ENCODE measurements around the gene SPATA2L.
A peak's percentile ranks its signal among the peaks of the same experiment; 100 is the strongest.

SPATA2L gene

GRCh38 chr16:89727406-89728120 lies 26.1 kb upstream of the SPATA2L start:
- no peak for DNase-seq (ENCODE audit: low read depth in 2 of 2)

DNA sequence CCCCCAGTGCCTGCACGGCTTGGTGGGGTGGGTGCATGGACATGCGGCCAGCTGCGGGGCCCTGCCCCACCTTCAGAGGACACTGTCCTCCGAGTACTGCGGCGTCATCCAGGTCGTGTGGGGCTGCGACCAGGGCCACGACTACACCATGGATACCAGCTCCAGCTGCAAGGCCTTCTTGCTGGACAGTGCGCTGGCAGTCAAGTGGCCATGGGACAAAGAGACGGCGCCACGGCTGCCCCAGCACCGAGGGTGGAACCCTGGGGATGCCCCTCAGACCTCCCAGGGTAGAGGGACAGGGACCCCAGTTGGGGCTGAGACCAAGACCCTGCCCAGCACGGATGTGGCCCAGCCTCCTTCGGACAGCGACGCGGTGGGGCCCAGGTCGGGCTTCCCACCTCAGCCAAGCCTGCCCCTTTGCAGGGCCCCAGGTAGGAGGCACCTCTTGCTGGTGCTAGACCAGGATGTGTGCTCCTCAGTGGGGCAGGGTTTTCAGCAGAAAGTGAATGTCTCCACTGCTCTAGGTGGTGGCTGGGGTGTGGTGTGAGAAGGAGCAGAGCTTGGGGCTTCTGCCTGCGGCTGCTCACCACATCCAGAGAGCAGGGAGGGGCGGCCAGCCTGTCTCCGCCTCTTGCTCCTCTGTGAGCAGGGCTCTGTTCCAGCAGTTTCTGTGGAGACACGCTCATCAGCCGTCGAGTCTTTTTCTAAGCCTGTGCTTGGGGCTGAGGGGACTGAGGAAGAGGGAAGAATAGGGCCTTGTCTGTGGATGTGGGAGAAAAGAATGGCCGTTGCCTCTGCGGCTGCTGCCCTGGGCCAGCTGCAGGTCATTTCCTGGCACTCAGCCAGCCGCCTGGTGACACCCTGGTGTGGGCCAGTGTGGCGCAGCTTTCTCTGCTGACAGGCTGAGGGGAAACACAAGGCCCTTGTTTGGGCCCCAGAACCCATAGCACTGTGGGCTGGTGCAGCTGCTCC lies 22.1 kb upstream of the SPATA2L start:
- peak; percentile 64 to 65 for DNase-seq (ENCODE audit: low read depth in 2 of 2)

DNA sequence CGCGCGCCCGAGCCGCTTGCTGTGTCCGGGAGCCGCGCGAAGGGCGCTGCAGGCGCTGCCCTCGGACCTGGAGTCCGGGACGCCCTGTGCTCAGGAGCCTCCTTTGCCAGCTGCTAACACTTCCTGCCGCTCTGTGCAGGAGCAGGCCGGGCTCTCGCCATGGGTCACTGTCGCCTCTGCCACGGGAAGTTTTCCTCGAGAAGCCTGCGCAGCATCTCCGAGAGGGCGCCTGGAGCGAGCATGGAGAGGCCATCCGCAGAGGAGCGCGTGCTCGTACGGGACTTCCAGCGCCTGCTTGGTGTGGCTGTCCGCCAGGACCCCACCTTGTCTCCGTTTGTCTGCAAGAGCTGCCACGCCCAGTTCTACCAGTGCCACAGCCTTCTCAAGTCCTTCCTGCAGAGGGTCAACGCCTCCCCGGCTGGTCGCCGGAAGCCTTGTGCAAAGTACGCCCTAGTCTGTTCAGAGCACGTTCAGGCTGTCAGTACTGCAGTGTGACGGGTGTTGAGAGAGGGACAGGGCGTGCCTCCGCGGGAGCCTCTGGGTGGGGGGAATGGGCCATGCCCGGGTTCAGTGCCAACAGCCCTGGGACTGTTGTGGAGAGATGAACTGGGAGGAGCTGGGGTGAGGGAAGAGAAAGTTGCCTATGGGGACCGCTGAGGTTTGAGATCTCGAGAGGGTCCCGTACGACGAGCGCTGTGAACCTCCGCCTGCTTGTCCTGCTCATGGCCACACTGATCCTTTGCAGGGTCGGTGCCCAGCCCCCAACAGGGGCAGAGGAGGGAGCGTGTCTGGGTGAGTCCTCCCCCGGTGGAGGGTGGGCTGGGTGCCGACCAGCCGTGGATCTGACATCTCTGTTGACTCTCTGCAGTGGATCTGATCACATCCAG lies 21.1 kb upstream of the SPATA2L start:
- DNase-seq (ENCODE audit: low read depth in 2 of 2), result peak; percentile 28 to 37

- DNase-seq (ENCODE audit: low read depth in 2 of 2), result peak; percentile 77 to 78
These were observed 20.3 kb upstream of the SPATA2L start for GRCh38 chr16:89721546-89722391.

DNA sequence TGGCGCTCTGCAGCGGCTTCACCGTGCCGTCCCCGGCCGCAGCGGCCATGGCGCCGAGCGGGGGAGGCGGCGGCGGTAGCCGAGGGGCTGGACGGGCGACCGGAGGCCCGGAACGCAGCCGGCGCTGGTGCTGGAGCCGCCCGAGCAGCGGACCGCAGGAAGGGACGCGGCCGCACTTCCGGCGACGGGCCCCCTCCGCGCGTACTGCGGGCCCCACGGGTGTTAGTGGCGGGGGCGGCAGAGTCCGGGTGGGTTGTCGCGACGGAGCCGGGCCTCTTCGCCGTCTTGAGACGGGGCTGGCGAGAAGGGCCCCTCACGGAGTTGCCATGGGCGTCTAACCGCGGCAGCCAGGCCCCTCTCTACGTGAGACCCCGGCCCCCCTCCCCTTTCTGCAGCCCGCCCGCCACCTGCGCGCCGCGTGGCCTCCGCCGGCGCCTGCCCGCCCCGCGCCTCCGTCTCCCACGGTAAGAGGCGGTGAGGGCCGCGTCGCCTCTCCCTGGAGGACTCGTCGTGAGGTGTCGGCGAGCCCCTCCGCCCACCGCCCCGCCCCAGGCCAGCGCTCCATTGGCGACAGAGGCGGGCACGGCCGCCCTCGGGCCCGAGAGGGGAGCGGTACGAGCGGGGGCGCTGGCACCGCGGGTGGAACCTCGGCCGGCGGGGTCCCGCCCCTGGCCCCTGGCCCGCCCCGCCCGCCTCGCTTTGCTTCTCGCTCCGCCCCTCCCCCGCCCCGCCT lies 19.5 kb upstream of the SPATA2L start, which contains the start of the genes VPS9D1 and ZNF276:
TSS of gene VPS9D1 (minus strand) at position 86 of the 733 bp plus-strand sequence. CDS start at position 49, 37 bp downstream.
TSS of gene ZNF276 (plus strand) at position 725 of the 733 bp plus-strand sequence. CDS start 104 bp downstream, outside the sequence.
- DNase-seq (ENCODE audit: low read depth in 2 of 2), result peak; percentile 63 to 74

GRCh38 chr16:89720551-89720812 lies 19.0 kb upstream of the SPATA2L start:
- DNase-seq (ENCODE audit: low read depth in 2 of 2), result no peak

GRCh38 chr16:89717688-89718505 lies 16.4 kb upstream of the SPATA2L start:
- no peak for DNase-seq (ENCODE audit: low read depth in 2 of 2)

GRCh38 chr16:89716916-89717687 lies 15.6 kb upstream of the SPATA2L start:
- DNase-seq (ENCODE audit: low read depth in 2 of 2), result no peak

DNA sequence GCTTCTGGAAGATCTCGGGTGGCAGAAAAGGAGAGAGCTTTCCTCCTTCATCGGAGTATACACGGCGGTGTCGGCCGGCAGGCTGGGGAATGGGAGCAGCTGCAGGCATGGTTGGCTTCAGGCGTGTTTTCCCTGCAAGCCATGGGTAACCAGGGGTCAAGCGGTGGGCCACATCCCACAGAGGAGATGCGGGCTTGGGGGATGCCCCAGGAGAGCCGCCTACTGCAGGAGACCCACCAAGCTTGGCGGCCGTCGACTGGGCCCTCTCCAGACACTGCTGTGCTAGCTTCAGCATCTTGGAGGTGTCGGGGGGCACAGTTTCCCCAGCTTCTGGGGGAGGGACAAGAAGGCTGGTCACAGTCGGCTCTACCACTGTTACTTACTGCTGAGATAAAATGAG lies 15.0 kb upstream of the SPATA2L start:
- no peak for DNase-seq (ENCODE audit: low read depth in 2 of 2)

GRCh38 chr16:89712274-89712781 lies 10.8 kb upstream of the SPATA2L start:
- DNase-seq (ENCODE audit: low read depth in 2 of 2), result no peak

DNA sequence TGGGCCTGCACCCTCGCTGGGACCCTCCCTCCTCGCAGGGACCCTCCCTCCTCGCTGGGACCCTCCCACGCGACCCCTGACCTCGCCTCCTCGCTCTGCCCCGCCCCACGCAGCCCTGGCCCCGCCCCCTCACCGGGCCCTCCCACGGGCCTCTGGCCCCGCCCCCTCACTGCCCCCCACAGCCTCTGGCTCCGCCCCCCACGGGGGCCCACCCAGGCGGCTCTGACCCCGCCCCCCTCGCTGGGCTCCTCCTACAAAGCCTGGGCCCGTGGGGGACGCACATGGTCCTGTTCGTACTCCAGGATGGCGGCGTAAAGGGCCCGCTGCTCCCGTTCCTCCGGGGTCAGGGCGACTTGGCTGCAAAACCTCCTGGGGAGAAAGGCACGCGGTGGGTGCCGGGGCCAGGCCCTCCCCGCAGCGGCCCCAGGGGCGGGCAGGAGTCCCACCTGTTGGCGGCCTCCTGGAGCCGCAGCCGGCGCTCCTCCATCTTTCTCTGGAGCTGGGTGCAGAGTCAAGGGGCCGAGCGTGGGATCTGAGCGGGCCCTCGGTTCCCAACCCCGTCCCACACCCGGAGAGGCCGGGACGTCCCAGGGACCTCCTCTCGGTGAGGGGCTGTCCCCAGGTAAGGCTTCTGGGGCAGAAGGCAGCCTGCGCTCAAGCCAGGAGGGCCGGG lies 10.2 kb upstream of the SPATA2L start:
- peak; percentile 53 to 58 for DNase-seq (ENCODE audit: low read depth in 2 of 2)

DNA sequence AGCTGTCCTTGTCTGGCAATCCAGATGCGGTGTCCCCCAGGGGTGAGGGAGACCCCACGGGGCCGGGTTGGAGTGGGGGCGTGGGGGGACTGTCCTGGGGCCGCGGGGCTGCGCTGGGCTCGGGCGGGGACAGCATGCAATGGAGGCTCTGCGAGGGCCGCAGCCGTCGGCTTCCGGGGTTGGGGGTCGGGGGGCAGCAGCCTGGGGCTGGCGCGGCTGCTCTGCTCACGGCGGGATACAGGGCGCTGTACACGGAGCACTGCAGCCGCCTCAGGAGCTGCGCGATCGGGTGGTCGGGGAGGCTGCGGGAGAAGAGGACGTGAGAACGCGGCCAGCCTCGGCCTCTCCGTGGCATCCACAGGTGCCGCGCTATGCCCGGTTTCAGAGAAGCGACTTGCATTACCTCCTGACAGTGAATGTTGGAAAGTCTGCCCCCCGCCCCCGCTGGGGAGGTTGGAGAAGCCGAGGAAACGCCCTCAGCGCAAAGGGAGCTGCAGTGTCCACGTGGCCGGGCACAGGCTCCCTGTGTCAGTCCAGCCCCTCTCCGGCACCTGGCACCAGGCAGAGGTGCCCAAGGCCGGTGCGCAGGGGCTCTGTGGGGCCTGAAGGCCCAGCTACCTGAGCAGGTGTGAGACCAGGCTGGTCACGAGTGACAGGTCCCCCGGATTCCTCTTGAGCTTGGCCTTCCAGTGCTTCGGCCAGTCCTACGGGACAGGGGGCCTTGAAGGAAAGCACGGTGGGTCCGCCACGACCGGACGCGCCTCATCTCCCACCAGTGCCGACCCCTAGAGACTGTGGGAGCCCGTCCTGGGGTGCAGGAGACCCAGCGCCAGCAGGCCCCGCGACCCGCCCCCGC lies 9.4 kb upstream of the SPATA2L start:
- no peak for DNase-seq (ENCODE audit: low read depth in 2 of 2)

DNA sequence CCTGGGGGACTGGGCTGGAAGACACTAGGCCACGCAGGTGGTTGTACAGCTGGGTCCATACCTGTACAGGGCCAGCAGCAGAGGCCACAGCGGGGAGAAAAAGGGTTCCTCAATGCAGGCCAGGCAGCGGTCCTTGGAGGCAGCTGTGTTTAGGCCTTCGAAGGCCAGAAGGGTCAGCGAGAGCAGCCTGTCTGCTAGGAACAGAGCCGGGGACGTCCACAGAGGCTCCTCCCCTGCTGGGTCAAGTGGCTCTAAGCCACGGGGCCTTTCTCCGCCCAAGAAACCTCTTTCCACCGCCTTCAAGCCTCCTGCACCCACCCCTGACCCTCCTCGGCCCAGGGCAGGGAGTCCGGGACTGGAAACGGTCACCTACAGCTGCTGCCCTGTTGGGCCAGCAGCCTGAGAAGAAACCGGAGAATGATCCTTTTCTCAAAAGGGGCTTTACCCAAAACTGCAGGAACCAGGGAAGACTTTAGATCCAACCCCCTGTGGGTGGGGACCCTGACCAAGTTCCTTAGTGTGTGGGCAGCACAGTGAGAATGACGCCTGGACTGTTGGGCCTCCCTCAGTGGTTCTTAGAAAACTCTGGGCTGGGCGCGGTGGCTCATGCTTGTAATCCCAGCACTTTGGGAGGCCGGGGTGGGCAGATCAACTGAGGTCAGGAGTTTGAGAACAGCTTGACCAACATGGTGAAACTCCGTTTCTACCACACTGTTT lies 8.4 kb upstream of the SPATA2L start:
- DNase-seq (ENCODE audit: low read depth in 2 of 2), result no peak

DNA sequence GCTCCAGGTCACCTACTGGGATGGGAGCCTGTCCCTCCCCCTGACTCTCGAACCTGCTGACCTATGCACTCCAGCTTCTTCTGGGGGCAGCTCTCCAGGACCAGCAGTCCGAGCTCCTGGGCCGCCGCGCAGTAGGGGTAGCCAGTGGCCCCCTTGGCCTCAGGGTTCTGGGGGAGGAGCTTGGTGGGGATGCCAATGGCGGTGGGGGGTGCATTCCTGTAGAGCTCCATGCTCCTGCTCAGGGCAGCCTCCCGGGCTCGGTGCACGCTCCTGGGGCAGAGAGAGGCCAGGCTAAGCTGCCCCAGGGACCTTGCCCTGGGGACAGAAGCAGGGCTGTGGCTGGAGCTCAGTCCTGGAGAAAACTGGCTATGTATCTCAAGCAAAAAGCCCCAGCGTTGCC lies 7.7 kb upstream of the SPATA2L start:
- no peak for DNase-seq (ENCODE audit: low read depth in 2 of 2)

GRCh38 chr16:89708481-89708931 lies 7.0 kb upstream of the SPATA2L start:
- no peak for DNase-seq (ENCODE audit: low read depth in 2 of 2)

GRCh38 chr16:89707695-89708094 lies 6.2 kb upstream of the SPATA2L start:
- no peak for DNase-seq (ENCODE audit: low read depth in 2 of 2)
